ENCODE data around the gene CD81.
"Not testable (repeated sequence)": the region's sequence is repeated elsewhere in the genome, so short reads cannot be mapped to it uniquely, and the experiment has no call there.

GRCh38 chr11:2338760-2339159 lies 38.4 kb upstream of the CD81 start:
- TF ChIP-seq, protein P1, sequence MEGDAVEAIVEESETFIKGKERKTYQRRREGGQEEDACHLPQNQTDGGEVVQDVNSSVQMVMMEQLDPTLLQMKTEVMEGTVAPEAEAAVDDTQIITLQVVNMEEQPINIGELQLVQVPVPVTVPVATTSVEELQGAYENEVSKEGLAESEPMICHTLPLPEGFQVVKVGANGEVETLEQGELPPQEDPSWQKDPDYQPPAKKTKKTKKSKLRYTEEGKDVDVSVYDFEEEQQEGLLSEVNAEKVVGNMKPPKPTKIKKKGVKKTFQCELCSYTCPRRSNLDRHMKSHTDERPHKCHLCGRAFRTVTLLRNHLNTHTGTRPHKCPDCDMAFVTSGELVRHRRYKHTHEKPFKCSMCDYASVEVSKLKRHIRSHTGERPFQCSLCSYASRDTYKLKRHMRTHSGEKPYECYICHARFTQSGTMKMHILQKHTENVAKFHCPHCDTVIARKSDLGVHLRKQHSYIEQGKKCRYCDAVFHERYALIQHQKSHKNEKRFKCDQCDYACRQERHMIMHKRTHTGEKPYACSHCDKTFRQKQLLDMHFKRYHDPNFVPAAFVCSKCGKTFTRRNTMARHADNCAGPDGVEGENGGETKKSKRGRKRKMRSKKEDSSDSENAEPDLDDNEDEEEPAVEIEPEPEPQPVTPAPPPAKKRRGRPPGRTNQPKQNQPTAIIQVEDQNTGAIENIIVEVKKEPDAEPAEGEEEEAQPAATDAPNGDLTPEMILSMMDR (IDR thresholded peaks at IDR 0.05): not testable (repeated sequence)
- not testable (repeated sequence) for TF ChIP-seq POLR2A, POLR2AphosphoS5 (IDR thresholded peaks at IDR 0.05)
